Measurements from ENCODE around the gene REXO1.
"Not testable (repeated sequence)": the region's sequence is repeated elsewhere in the genome, so short reads cannot be mapped to it uniquely, and the experiment has no call there.

REXO1 gene

GRCh38 chr19:1811472-1811894, 36.8 kb downstream of the REXO1 start:
- peak; percentile 60 for DNase-seq

- DNase-seq, result no peak
These were observed 37.7 kb downstream of the REXO1 start for GRCh38 chr19:1810439-1811160.

GRCh38 chr19:1809678-1810077, 38.6 kb downstream of the REXO1 start:
- DNase-seq, result no peak

- DNase-seq, result no peak
These were observed 39.9 kb downstream of the REXO1 start for GRCh38 chr19:1808395-1808731.

GRCh38 chr19:1807695-1808394, 40.4 kb downstream of the REXO1 start:
- DNase-seq, result no peak

- DNase-seq, result no peak
These were observed 41.1 kb downstream of the REXO1 start for GRCh38 chr19:1807030-1807694.

- no peak for DNase-seq
These were observed 41.9 kb downstream of the REXO1 start for GRCh38 chr19:1806184-1807029.

GRCh38 chr19:1805401-1806183, 42.7 kb downstream of the REXO1 start:
- DNase-seq, result no peak

- DNase-seq, result no peak
These were observed 43.4 kb downstream of the REXO1 start for GRCh38 chr19:1804858-1805257.

- no peak for DNase-seq
These were observed 48.5 kb downstream of the REXO1 start for GRCh38 chr19:1799695-1800342.

- not testable (repeated sequence) for DNase-seq
These were observed 51.0 kb downstream of the REXO1 start for GRCh38 chr19:1797313-1797712.

- DNase-seq, result no peak
These were observed 51.7 kb downstream of the REXO1 start for GRCh38 chr19:1796395-1797142.

GRCh38 chr19:1794424-1795172, 53.7 kb downstream of the REXO1 start:
- DNase-seq, result no peak

GRCh38 chr19:1791879-1792278, 56.4 kb downstream of the REXO1 start:
- no peak for DNase-seq

GRCh38 chr19:1790054-1790792, 58.1 kb downstream of the REXO1 start:
- DNase-seq, result no peak

GRCh38 chr19:1789261-1790041, 58.8 kb downstream of the REXO1 start:
- DNase-seq, result no peak

- no peak for DNase-seq
These were observed 61.2 kb downstream of the REXO1 start for GRCh38 chr19:1787116-1787515.

- DNase-seq, result no peak
These were observed 61.6 kb downstream of the REXO1 start for GRCh38 chr19:1786668-1787067.

GRCh38 chr19:1785310-1785709, 63.0 kb downstream of the REXO1 start:
- DNase-seq, result no peak
